Stimulated activated CD8-positive, alpha-beta memory T cell treated with anti-CD3 and anti-CD28 coated beads, Interleukin-7, amount 100 ng/mL, for 24 hours (primary cell): ENCODE data around the gene KRTAP5-11.
"Not testable (repeated sequence)": the region's sequence is repeated elsewhere in the genome, so short reads cannot be mapped to it uniquely, and the experiment has no call there.

Source experiments
- DNase-seq: peaks from one replicate; pipeline ENCODE4 v3.0.0-alpha.2; 2020; ENCODE audit warnings: low read depth

Gene KRTAP5-11

DNA sequence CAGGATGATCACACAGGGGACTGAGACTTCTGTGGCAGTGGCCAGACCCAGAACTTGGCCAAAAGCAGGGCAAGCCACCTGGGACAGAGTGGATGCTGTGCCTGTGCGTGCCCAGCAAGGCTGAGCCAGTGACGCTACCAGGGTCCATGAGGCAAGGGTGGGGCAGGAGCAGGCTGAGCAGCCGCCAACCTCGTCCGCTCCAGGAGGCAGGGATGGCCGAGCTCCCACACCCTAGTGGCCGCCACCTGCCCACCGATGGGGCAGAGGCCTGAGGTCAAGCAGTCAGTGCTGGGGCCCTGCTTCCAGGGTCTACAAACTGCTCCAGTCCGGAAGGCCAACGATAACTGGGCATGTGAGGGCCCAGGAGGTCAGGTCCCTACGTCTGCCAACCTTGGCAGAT lies 27.2 kb downstream of the KRTAP5-11 start:
- no peak for DNase-seq

DNA sequence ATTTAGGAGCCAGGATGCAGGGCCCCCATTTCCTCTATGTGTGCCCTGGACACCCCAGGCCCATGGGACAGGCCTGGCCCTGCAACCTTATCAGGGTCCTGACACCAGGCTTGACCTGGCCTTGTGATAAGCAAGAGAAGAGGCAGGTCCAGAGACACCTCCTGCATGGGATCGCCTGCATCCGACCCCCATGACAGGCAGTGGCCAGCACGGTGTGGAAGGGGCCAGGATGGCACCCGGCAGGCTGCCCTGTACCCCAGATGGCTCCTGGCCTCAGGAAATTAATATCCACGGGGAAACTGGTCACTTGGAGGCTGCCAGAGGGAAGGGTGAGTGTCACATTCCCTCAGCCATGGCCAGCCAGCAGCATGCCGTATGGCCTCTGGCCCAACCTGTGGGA lies 27.7 kb downstream of the KRTAP5-11 start:
- DNase-seq, result no peak

DNA sequence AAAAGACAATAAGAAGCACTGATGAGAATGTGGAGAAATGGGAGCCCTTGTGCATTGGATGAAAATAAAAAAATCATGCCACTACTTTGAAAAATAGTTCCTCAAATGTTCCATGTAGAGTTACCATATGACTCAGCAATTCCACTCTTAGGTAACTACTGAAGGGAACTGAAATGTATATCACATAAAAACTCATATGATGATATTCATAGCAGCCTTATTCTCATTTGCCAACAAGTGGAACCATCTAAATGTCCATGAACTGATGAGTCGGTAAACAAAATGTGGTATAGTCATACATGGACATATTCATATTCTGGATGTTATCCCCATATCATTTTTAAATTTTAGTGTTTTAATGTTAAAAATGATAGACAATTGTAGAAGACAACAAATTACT lies 31.0 kb downstream of the KRTAP5-11 start:
- DNase-seq, result no peak

DNA sequence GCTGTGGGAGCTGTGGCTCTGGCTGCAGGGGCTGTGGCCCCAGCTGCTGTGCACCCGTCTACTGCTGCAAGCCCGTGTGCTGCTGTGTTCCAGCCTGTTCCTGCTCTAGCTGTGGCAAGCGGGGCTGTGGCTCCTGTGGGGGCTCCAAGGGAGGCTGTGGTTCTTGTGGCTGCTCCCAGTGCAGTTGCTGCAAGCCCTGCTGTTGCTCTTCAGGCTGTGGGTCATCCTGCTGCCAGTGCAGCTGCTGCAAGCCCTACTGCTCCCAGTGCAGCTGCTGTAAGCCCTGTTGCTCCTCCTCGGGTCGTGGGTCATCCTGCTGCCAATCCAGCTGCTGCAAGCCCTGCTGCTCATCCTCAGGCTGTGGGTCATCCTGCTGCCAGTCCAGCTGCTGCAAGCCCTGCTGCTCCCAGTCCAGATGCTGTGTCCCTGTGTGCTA lies 33.9 kb downstream of the KRTAP5-11 start:
- DNase-seq, result no peak

DNA sequence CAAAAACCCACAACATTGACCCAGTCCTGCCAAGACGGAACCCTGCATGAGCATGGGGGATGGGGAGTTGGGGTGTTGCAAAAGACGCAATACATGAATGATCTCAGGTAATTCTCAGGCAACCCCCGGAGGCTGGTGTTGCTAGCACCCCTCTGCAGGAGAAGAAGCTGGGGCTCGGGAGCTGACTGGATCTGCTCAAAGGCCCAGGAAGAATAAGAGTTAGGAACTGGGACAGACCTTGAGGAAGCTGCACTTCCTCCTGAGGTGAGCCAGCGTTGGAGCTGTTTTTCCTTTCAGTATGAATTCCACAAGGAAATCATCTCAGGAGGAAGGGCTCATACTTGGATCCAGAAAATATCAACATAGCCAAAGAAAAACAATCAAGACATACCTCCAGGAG lies 34.6 kb downstream of the KRTAP5-11 start, which contains the start of gene KRTAP5-9:
TSS of gene KRTAP5-9 (plus strand) at position 301 of the 400 bp plus-strand sequence. CDS start 238 bp downstream, outside the sequence.
- no peak for DNase-seq

DNA sequence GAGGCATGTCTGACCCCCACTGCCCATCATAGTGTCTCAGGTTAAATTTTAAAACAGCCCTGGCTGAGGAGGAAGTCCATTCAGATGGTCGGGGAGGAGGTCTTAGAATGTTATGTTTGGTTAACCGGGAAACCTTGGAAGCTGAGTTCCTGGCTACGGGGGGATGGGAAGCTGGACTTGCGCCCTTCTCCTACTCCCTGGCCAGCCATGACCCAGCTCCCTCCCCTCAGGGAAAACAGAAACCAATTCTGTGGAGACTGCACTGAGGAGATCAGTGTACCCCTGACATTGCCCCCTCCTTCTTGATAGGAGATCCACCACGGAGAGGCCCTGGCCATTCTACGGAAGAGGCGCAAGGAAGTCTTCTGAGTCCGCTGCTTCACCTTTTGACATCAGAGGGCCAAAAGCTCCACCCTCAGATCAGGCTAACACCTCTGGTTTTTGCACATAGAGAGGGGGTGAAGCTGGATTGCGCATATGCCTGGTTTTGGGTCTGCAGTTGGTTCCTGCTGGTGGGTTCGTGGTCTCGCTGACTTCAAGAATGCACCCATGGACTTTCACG lies 37.2 kb downstream of the KRTAP5-11 start:
- no peak for DNase-seq

DNA sequence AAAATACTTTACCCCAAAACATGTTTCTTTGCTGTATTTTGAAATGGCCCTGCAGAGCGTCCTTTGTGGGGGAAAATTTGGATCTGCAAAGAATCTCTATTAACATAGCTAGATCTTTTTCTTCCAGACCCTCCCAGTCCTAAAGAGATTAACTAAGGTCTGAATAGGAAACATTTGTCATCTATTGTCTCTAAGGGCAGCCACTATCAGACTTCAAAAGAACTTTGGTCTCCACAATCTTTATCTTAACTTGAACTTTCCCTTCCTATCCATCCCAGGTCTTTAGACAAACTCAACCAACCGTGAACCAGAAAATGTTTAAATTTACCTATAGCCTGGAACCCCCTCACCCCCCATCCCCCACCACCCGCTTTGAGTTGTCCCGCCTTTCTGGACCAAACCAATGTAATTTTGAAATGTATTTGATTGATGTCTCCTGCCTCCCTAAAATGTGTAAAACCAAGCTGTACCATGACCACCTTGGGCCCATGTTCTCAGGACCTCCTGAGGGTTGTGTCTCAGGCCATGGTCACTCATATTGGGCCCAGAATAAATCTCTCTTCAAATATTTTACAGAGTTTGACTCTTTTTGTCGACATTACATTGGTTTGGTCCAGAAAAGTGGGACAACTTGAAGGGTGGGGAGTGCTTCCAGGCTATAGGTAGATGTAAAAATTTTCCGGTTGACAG lies 38.0 kb downstream of the KRTAP5-11 start:
- no peak for DNase-seq

DNA sequence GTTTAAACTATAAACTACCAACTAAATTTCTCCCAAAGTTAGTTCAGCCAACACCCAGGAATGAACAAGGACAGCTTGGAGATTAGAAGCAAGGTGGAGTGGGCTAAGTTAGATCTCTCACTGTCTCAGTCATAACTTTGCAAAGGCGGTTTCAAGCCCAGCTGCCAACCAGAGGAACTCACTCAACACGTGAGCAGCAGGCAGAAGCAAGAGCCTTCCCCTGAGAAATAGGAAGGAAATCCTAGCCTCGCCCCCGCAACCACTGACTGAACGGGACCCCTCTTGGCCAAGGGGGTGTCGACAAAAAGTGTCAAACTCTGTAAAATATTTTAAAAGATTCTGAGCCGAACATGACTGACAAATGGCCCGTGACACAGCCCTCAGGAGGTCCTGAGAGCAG lies 38.8 kb downstream of the KRTAP5-11 start:
- no peak for DNase-seq

DNA sequence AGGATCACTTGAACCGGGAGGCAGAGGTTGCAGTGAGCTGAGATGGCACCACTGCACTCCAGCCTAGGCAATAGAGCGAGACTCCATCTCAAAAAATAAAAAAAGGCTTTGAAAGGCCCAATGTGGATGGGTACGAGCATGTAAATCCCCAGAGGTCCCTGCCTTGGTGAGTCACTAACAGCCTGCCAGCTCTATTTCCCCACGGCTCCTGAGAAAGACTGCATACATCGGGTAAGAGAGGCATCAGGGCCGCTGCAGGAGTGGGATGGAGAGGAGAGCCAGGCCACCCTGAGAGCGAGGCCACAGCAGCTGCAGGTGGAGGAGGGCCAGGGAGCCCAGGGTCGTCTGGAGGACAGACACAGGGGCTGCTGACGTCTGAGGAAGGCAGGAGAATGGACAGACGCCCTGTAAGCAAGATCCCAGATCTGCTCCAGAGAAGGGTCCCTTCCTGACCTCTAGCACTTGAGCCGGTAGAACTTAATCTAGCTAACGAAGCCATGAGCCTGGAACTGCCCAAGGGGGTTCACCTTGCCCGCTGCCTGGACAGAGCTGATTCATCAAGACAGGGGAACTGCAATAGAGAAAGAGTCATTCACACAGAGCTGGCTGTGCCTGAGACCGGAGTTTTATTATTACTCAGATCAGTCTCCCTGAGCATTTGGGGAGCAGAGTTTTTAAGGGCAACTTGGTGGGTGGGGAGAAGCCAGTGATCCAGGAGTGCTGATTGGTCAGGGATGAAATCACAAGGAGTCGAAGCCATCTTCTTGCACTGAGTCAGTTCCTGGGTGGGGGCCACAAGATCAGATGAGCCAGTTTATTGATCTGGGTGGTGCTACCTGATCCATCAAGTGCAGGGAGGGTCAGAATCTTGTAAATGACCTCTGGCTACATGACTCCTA lies 39.5 kb downstream of the KRTAP5-11 start:
- DNase-seq, result no peak

DNA sequence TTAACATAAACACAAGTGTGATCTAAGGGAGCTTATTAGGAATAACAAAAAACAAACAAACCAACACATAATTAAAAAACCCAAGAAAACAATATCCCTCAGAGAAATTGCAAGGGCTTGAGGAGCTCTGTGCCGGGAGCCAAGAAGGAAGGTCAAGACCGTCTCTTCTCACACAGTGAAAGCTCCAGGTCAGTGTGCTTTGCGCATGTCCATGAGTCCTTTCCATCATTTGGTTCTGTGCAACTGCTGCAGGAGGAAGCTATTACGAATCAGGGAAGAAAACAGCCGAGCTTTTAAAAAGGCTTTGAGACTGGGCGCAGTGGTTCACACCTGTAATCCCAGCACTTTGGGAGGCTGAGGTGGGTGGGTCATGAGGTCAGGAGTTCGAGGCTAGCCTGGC lies 40.3 kb downstream of the KRTAP5-11 start:
- DNase-seq, result no peak

DNA sequence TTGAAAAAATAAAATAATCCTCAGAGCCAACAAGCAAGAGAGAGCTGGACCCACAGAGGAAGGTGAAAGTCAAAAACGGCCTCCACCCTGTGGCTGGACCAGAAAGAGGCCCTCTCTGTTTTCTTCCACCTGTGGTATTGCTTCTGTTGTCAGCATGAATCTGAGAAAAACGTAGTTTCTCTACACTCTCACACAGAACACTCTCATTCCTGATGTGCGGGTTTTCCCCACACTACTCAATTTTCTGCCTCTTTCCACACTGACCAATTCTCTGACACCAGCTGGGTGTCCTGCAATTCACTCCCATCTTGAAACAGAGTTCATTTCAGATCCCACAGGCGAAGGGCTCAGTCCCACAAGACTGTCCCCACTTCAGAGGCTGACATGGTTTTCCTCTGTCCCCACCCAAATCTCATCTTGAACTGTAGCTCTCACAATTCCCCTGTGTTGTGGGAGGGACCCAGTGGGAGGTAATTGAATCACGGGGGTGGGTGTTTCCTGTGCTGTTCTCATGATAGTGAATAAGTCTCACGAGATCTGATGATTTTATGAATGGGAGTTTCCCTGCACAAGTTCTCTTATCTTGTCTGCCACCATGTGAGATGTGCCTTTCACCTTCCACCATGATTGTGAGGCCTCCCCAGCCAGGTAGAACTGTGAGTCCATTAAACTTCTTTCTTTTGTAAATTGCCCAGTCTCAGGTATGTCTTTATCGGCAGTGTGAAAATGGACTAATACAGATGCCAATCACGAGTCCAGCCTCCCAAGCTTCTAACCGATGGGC lies 42.0 kb downstream of the KRTAP5-11 start:
- not testable (repeated sequence) for DNase-seq

DNA sequence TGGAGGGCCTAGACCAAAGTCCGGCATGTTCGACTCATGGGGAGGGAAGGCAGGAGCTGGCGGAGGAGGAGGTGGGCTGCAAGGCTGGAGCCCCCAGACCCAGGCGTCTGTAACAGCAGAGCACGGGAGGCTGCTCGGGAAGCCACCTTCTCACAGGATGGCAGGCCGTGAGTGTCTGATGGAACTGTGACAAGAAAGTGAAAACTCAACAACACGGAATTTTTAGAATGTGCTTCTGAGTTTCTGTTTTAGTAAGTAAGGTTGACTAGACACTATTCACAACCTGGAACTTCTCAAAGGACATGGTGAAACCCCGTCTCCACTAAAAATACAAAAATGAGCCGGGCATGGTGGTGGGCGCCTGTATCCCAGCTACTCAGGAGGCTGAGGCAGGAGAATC lies 42.7 kb downstream of the KRTAP5-11 start:
- not testable (repeated sequence) for DNase-seq

DNA sequence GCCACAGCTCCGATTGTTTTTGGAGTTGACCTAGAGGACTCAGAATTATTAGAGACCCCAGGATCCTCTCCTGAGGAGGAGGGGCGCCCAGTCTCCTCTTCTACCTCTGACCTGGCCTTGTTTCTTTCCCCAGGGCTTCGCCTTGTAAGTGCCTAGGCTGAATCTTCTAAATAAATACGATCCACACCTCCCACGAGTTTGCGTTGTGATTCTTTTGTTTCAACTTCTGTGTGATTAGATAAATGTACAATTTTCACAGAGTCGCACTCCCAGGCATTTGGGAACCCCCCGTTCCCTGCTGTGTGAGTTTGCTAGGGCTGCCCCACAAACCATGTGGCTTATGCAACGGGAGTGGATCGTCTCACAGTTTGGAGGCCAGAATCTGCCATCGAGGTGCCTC lies 43.7 kb downstream of the KRTAP5-11 start:
- no peak for DNase-seq

DNA sequence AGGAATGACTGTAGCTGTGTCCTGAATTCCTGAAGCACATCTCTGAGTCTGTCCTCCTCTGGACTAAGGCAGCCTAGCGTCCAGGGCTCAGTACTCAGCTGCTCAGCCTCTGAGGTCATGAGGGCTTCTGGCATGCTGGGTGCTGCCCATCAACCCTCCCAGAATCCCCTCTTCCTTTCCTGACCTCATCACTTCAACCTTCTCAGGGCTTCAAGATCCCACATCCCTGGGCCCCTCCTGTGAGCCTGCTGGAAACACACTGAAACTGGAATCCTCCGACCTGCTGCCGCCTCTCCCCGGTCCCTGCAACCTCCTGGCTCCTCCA lies 44.0 kb downstream of the KRTAP5-11 start:
- DNase-seq, result no peak

DNA sequence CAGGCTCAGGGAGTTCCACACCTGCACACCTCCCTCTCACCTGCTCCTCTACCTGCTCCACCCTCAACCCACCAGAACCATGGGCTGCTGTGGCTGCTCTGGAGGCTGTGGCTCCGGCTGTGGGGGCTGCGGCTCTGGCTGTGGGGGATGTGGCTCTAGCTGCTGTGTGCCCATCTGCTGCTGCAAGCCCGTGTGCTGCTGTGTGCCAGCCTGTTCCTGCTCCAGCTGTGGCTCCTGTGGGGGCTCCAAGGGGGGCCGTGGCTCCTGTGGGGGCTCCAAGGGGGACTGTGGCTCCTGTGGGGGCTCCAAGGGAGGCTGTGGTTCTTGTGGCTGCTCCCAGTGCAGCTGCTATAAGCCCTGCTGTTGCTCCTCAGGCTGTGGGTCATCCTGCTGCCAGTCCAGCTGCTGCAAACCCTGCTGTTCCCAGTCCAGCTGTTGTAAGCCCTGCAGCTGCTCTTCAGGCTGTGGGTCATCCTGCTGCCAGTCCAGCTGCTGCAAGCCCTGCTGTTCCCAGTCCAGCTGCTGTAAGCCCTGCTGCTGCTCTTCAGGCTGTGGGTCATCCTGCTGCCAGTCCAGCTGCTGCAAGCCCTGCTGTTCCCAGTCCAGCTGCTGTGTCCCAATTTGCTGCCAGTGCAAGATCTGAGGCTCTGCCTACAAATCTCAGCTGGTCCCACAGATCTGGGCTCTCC lies 44.6 kb downstream of the KRTAP5-11 start, which contains the start of gene KRTAP5-8:
TSS of gene KRTAP5-8 (plus strand) at position 49 of the 689 bp plus-strand sequence. CDS start at position 80, 31 bp downstream.
- DNase-seq, result not testable (repeated sequence)

DNA sequence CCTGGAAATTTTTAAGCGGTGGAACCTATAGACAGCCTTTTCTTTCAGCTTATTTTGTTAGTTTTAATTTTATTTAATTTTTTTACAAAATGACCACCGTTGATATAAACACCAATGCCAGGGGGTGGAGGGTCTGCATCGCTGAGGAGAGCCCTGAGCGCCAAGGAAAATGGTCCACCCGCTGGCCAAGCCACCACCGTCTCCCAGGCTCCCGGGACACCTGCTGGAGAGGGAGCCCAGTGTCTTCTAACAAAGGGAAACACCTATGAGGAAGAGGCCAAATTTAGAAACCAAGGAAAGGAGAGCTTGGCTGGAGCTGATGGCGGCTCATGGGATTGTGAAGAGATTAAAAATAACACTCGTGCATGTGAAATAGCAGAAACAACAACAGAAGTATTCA lies 45.1 kb downstream of the KRTAP5-11 start:
- no peak for DNase-seq

DNA sequence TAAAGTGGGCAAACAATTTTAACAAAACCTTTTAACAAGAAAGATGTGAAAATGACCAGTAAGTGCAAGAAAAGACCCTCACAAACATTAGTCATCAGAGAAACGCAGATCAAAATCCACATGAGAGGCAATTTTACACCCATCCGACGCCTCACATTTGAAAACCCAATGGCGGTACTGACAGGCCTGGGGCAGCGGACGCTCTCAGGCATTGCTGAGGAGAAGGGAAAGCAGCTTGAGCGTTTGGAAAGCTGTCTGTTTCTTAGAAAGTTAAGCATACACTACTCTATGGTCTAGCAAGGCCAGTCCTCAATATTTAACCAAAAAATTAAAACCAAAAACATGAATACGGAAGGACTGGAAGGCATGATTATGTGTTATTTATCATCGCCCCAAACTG lies 46.9 kb downstream of the KRTAP5-11 start:
- DNase-seq, result no peak

DNA sequence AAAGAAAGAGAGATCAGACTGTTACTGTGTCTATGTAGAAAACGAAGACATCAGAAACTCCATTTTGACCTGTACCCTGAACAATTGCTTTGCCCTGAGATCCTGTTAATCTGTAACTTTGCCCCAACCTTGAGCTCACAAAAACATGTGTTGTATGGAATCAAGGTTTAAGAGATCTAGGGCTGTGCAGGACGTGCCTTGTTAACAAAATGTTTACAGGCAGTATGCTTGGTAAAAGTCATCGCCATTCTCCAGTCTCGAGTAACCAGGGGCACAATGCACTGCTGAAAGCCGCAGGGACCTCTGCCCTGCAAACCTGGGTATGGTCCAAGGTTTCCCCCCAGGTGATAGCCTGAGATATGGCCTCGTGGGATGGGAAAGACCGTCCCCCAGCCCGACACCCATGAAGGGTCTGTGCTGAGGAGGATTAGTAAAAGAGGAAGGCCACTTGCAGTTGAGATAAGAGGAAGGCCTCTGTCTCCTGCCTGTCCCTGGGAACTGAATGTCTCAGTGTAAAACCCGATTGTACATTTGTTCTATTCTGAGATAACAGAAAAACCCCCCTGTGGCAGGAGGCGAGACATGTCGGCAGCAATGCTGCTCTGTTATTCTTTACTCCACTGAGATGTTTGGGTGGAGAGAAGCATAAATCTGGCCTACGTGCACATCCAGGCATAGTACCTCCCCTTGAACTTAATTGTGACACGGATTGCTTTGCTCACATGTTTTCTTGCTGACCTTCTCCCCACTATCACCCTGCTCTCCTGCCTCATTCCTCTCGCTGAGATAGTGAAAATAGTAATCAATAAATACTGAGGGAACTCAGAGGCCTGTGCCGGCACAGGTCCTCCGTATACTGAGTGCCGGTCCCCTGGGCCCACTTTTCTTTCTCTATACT lies 47.7 kb downstream of the KRTAP5-11 start:
- DNase-seq, result not testable (repeated sequence)

DNA sequence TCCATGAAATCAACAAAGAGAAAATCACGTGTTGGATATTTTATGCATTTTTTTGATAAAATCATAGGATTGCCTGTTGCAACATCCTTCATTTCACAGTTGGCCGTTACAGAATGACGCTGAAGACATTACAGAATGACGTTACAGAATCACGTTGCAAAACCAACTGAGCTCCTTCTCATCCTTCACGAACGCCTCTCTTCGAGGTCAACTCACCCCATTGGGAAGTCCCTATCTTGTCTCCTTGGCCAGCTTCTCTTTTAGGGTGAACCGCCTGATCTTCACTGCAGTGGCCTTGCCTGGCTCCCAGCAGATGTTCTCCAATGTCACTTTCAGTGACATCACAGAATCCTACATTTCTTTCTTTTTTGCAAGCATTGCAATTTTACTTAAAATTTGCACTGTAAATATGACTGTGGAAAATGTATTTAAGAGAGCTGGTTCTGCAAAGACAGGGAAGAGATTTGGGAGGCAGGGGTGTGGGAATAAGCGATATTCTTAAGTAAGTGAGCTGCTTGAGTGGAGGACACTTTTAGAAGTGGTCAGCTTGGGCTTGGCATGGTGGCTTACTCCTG lies 50.6 kb downstream of the KRTAP5-11 start:
- DNase-seq, result no peak
